ENCODE results near the gene PRDX2. TPM values are rescaled to one million over a fixed set of nuclear protein-coding genes. Genes with fewer than 3 reads are reported as not detected.
"Not testable (repeated sequence)": the region's sequence is repeated elsewhere in the genome, so short reads cannot be mapped to it uniquely, and the experiment has no call there.

Gene PRDX2
- total RNA-seq = 238 TPM
- long read RNA-seq, transcript PRDX2-201 (6 exons, 987 nt) = major isoform, 290 of 324 reads
- long read RNA-seq, partial matches to known transcripts = 23 of 324 reads
- long read RNA-seq, other reads (novel, unspliced or antisense) = 6 of 324 reads

- peak; percentile 94 for DNase-seq (ENCODE audit: low spot score)
These were observed at the start of gene PRDX2, which contains the start of gene THSD8 for GRCh38 chr19:12801466-12802266. TSS of gene PRDX2 (minus strand) at chr19:12801800. CDS start at chr19:12801261, 539 bp downstream. TSS of gene THSD8 (plus strand) at chr19:12802069. CDS start at chr19:12802072, 3 bp downstream.

- DNase-seq (ENCODE audit: low spot score) = peak; percentile 95
These were observed 45.8 kb upstream of the PRDX2 start for GRCh38 chr19:12847159-12848139.

DNA sequence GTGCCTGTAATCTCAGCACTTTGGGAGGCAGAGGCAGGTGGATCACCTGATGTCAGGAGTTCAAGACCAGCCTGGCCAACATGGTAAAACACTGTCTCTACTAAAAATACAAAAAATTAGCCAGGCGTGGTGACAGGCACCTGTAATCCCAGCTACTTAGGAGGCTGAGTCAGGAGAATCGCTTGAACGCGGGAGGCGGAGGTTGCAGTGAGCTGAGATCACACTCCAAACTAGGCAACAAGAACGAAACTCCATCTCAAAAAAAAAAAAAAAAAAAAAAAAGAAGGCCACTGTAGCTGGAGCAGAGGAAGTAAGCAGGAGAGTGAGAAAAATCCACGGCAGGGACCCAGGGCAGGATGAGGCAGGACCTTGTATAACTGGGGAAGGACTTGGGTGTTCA lies 45.0 kb upstream of the PRDX2 start:
- not testable (repeated sequence) for DNase-seq (ENCODE audit: low spot score)

- DNase-seq (ENCODE audit: low spot score) = no peak
These were observed 42.6 kb upstream of the PRDX2 start for GRCh38 chr19:12843999-12844732.

- no peak for DNase-seq (ENCODE audit: low spot score)
These were observed 41.7 kb upstream of the PRDX2 start for GRCh38 chr19:12843328-12843727.

GRCh38 chr19:12842511-12842910 lies 40.9 kb upstream of the PRDX2 start:
- no peak for DNase-seq (ENCODE audit: low spot score)

DNA sequence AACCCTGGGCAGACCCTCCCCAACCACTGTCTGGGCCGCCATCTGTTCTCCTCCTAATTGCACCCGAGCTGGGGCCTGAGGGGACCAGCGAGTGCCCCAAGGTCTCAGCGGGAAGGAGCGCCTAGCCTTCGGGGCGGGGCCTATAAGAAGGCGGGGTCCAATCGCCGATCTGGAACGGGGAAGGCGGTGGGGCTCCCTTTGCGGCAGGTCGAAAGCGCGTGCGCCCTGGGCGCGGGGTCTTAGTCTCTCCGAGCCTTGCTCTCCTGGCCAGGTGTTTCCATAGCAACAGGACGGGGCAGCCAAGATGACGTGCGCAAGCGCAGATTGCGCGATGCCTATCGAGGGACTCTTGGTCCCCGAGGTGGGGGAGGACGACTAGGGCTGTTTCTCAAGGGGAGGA lies 39.5 kb upstream of the PRDX2 start:
- DNase-seq (ENCODE audit: low spot score) = no peak

DNA sequence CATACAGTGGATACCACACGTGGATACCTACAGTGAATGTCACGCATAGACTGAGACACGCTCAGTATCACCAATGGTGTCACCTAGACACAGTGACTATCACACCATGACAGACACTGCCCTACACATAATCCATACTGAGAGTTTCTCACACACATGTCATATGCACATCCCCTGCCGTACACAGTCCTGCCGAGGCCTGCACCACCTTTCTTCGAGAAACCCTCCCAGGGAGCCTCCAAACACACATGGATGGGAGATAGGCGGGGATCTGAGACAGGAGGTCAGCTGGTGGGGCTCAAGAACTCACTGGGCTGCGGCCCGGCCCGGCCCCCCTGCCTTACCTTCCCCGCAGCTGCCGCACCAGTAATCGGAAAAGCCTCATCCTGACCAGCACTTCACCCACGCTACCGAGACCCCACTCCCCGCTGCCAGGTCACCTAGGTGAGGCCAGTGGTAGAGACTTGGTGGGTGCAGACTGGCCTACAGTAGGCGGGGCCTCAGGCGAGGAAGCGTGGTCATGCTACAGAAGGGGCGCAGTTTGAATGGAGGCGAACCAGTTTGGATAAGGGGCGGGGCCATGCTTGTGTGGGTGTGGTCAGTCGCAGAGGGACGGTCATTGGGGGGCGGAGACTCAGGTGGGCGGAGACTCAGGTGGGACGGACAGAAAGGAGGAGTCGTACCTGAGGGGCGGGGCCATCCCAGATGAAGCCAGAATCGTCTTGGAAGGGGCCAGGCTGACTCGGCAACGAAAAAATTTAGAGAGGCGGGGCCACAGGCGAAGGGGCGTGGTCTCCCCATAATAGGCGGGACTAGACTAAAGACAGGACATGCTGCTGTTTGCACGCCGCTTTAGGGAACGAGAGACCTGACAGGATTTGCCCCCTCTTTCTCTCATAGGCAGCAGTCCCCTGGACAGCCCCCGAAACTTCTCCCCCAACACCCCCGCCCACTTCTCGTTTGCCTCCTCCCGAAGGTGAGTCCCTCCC lies 38.8 kb upstream of the PRDX2 start:
- DNase-seq (ENCODE audit: low spot score) = no peak

DNA sequence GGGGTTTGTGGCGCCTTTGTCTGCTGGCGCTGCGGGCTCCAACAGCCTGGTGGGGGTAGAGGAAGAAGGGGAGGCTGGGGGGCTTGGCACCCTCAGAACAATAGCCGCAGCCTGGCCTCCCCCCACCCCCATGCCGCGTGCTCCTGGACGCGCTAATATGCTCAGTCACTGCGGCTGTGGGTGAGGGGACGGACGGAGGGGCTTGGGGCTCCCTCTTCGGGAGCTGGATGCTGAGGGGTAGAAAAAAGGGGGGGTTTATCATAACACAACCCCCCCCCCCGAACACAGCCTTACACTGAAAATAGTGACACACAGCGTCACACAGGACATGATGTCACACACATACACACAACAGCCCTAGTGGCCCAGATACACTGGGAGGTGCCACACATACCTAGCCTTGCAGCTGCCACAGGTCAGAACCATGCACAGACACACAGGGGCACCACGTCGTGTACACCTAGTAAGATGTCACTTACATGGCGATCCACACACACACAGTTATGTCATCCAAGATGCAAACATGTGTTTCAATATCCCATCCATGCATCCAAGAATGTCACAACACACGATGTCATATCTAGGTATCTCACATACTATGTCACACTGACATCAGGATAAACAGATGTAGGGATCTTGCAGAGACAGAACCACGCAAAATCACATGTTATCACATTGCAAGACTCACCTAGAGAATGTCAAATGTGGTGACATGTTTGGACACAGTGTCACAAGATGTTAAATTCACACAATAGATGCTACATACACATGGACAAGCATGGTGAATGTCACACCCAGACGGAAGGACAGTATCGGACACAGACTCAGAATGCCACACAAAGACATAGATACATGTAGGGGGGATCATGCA lies 37.5 kb upstream of the PRDX2 start:
- DNase-seq (ENCODE audit: low spot score) = no peak

DNA sequence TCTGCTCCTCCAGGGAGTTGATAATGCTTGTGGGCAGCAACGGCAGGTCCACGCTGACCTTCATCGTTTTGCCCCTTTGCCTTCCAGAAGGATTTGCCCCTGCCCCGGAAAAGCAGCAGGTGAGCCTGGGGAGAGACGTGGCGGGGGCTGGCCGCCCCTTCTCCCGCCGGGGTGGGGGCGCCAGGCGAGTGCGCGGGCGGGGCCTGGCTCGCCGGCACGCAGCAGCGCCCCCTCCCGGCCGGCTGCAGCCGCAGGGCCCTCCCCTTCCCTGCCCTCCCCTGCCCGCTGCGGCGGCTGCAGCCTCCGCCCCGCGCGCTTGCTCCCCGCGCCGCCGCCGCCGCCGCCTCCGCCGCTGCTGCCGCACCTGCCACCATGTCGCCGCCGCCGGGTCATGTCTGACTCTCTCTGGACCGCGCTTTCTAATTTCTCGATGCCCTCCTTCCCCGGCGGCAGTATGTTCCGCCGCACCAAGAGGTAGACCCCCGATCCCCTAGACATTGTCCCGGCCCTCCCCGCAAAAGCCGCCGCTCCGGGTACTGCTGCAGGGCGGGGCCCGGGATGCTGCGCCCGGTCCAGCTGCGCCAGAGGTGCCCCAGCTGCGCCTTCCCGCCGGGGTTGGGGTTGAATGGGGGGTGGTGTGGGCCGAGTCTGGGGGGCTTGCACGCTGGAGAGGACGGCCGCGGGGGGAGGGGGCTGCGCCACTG lies 36.7 kb upstream of the PRDX2 start, which contains the start of gene MAST1:
MAST1 (plus strand) TSS at position 334 of the 704 bp plus-strand sequence; CDS start at position 392, 58 bp downstream.
- no peak for DNase-seq (ENCODE audit: low spot score)

DNA sequence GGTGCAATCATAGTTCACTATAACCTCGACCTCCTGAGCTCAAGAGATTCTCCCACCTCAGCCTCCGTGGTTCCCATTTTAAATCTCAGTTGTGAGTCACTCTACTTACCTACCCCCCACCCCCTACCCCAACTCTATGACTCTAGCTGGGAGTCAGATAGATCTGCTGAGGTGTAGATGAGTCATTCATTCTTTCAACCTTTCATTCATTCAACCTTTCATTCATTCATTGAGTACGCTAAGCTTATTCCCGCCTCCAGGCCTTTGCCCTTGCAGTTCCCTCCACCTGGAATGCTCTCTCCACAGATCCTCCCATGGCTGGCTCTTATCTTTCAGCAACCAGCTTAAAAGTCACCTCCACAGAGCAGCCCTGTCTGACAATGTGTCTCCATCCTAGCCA lies 35.6 kb upstream of the PRDX2 start:
- DNase-seq (ENCODE audit: low spot score) = no peak

GRCh38 chr19:12836529-12836863 lies 34.9 kb upstream of the PRDX2 start:
- no peak for DNase-seq (ENCODE audit: low spot score)

- no peak for DNase-seq (ENCODE audit: low spot score)
These were observed 33.6 kb upstream of the PRDX2 start for GRCh38 chr19:12834976-12835757.

- DNase-seq (ENCODE audit: low spot score) = no peak
These were observed 33.0 kb upstream of the PRDX2 start, which contains the start of gene RTBDN for GRCh38 chr19:12834566-12834943. TSS of gene RTBDN (minus strand) at chr19:12834579. CDS start at chr19:12829979, 4,600 bp downstream.

DNA sequence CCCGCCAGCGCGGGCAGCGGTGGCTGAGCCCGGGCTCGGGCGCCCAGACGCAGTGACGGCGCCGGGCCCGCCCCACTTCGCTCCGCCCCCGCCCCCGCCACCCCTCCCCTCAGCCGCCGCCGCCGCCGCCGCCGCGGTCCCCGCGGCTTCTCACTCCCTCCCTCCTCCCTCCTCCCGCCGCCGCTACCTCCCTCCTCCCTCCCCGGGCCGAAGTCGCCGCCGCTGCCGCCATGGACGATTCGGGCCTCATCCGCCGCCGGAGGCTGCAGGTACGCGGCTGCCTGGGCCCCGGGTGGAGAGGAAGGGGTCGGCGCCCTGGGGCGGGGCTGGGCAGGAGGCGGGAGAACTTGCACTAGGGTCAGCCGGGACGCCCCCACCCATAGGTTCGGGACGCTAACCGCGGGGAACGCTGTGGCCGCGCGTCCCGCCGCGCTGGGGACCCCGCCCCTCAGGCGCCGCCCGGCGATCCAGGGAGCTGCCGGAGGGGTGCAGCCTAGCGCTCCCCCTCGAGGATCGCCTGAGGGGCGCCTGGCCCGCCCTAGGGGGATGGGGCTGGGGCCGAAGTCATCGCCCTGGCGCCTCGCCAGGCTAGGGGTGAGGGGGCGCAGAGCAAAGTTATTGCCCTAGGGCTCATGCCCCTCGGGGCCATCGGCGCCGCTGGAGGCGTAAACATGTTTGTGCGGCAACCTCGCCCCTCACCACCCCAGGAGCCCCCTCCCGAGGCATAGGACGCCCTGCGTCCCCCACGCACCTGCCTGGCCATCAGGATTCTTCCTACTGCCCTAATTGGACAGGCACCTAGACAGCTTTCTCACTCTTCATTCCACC lies 32.4 kb upstream of the PRDX2 start:
- DNase-seq (ENCODE audit: low spot score) = no peak

- no peak for DNase-seq (ENCODE audit: low spot score)
These were observed 31.8 kb upstream of the PRDX2 start for GRCh38 chr19:12833418-12833737.
